MM.1S (cell line): ENCODE data around the gene CAPN12.

Source experiments
- CTCF ChIP-seq: fragments of 300-600 bp; sonication (generic); IDR thresholded peaks from 2 replicates; pipeline ENCODE4 v1.5.1; 2016; ENCODE audit warnings: antibody characterized with exemption, low read length, mixed read lengths
- EZH2 ChIP-seq: fragments of 300-600 bp; sonication (generic); optimal IDR thresholded peaks from 2 replicates; pipeline ENCODE3; 2017; ENCODE audit warnings: low read depth, mild to moderate bottlenecking, antibody characterized with exemption, low read length, mixed read lengths
- EZH2phosphoT487 ChIP-seq: fragments of 300-600 bp; sonication (generic); IDR thresholded peaks from 2 replicates; pipeline ENCODE4 v1.6.1; 2018; ENCODE audit warnings: antibody characterized with exemption, low read length

- TF ChIP-seq CTCF (no peak), EZH2 (no peak), EZH2phosphoT487 (no peak)
Measured at GRCh38 chr19:38730470-38730730, 13.9 kb downstream of the CAPN12 start.
